ENCODE data around the gene ANGPT4. TPM values are rescaled to one million over a fixed set of nuclear protein-coding genes. Genes with fewer than 3 reads are reported as not detected.
"Not testable (repeated sequence)": the region's sequence is repeated elsewhere in the genome, so short reads cannot be mapped to it uniquely, and the experiment has no call there.

ANGPT4 gene
- total and polyA plus RNA-seq, 11 donors, result 0.08 to 0.32 (median 0.15) TPM; not detected in 5

DNA sequence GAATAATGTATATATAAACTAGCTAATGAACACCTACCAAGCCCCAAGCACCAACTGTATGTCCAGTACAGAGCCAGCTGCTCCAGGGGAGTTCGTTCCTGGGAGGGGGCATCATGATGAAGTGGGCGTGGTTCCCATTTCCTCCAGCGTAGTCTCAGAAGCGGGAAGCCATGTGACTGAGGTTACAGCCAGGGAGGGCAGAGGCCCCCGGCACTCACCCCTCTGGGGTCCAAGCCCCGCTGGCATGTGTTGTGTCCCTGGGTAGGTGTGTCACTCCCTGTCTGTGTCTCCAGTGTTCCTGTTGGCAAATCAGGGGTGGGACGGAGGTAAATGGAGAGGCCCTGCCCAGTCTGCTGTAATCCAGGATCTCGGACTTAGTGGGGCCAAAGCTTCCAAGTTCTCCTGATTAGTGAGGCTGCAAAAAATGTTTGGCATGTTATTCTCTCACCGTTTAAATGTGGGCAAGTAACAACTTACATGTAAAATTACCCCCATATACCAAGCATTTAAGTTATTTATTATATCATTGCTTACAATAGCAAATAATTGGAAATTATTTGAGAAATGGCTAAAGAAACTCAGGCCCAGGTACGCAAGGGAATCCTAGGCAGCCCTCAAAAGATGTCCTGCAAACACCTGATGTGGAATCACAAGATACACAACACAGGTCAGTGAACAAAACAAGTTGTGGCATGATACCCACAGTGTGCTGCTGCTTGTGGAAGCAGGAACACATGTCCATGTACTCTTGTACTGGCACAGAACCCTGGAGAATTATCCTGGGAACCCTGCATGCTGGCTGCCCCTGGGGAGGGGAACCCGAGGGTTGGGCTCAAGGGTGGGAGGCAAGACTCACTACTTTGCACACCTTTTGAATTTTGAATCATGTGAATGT, 60.4 kb downstream of the ANGPT4 start:
- no peak for TF ChIP-seq POLR2A (IDR thresholded peaks at IDR 0.05)
- TF ChIP-seq, protein P1, sequence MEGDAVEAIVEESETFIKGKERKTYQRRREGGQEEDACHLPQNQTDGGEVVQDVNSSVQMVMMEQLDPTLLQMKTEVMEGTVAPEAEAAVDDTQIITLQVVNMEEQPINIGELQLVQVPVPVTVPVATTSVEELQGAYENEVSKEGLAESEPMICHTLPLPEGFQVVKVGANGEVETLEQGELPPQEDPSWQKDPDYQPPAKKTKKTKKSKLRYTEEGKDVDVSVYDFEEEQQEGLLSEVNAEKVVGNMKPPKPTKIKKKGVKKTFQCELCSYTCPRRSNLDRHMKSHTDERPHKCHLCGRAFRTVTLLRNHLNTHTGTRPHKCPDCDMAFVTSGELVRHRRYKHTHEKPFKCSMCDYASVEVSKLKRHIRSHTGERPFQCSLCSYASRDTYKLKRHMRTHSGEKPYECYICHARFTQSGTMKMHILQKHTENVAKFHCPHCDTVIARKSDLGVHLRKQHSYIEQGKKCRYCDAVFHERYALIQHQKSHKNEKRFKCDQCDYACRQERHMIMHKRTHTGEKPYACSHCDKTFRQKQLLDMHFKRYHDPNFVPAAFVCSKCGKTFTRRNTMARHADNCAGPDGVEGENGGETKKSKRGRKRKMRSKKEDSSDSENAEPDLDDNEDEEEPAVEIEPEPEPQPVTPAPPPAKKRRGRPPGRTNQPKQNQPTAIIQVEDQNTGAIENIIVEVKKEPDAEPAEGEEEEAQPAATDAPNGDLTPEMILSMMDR (IDR thresholded peaks at IDR 0.05), result no peak
- H3K36me3 ChIP-seq, result no peaks in the 10 kb centered on the region
- no peak overlapping the region for H3K27ac ChIP-seq
- DNase-seq (no peak), ATAC-seq (no peak)
- H3K4me1 ChIP-seq, result peaks cover 0 to 24% (median 0%) of the 10 kb centered on the region in 12 donors
- H3K27me3 ChIP-seq, result no peaks in the 10 kb centered on the region
- intact Hi-C loops (cut with DNase I), result no loop called here
- H3K4me3 ChIP-seq, result no peak overlapping the region
- H3K9me3 ChIP-seq, result no peaks in the 10 kb centered on the region
- WGBS, 4 donors, result 63 to 74% (median 68%) methylated on average over 11 of the region's 11 CpGs

DNA sequence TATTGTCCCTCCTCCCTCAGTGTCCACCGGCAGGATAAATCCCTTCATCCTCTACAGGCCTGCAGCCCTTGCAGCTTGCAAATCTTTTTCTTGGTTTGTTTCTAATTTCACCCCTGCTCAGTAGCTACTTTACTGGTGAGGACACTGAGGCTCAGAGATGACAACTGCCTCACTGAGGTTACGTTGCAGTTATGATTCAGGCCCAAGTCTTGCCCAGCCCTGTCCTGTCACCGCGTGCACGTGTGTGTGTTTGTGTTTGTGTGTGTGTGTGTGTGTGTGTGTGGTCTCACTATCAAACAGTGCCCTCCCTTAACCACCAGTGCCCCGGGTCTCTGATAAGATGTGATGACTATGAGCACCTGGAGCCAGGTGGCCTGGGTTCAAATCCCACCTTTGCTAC, 61.5 kb downstream of the ANGPT4 start:
- Histone ChIP-seq H3K4me3 (no peak overlapping the region), H3K36me3 (no peaks in the 10 kb centered on the region), H3K27ac (no peak overlapping the region), H3K4me1 (peaks cover 0 to 19% (median 0%) of the 10 kb centered on the region in 12 donors), H3K27me3 (no peaks in the 10 kb centered on the region), H3K9me3 (no peaks in the 10 kb centered on the region)
- DNase-seq, result no peak
- 73 to 78% (median 76%) methylated on average over 6 of the region's 6 CpGs for WGBS, 4 donors
- TF ChIP-seq, protein P1 (IDR thresholded peaks at IDR 0.05), result no peak
- no peak for TF ChIP-seq POLR2A (IDR thresholded peaks at IDR 0.05)
- intact Hi-C loops (cut with DNase I), result no loop called here
- no peak for ATAC-seq

DNA sequence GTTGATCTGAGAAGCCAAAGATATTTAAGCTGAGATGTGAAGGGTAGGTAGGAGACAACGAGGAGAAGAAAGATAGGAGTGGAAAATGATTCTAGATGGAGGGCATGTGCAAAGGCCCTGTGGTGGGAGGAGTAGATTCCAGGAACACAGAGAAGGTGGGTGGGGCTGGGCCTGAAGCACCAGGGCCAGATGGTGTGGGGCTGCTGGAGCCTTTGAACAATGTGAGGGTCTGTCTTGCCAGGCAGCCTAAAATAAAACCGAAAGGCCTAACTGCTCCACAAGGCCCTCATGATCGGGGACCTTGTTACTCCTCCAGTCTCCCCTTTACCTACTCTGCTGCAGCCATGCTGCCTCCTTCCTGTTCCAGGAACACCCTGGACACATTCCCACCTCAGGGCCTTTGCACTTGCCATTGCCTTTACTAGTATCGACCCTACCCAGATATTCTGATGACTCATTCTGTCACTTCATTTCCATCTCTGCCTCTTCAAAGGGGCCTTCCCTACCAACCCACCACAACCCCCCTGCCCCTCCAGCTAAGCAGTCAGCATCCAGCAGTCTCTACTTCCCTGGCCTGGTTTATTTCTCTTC, 62.6 kb downstream of the ANGPT4 start:
- 90 to 95% (median 94%) methylated on average over 4 of the region's 4 CpGs for WGBS, 4 donors
- TF ChIP-seq, protein P1 (IDR thresholded peaks at IDR 0.05), result no peak
- TF ChIP-seq POLR2A (IDR thresholded peaks at IDR 0.05), result no peak
- H3K36me3 ChIP-seq, result no peaks in the 10 kb centered on the region
- H3K9me3 ChIP-seq, result no peaks in the 10 kb centered on the region
- H3K4me3 ChIP-seq, result no peak overlapping the region
- no peak for ATAC-seq
- no peaks in the 10 kb centered on the region for H3K27me3 ChIP-seq
- no peak overlapping the region for H3K27ac ChIP-seq
- no peak for DNase-seq
- intact Hi-C loops (cut with DNase I), result no loop called here
- H3K4me1 ChIP-seq, result peaks cover 0 to 15% (median 0%) of the 10 kb centered on the region in 12 donors

DNA sequence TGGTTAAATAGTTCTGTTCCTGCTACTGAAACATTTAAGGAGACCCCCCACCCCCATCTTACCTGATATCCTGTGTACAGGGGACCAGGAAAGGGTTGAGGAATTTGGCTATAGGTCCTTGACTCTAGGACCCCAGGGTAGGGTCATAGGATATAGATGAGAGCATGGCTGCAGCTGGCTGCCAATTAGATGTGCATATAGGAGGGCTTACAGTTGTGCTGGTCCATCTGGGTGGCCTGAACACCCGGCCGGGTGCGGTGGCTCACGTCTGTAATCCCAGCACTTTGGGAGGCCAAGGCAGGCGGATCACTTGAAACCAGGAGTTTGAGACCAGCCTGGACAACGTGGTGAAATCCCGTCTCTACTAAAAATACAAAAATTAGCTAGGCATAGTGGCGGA, 67.4 kb downstream of the ANGPT4 start:
- H3K4me3 ChIP-seq; H3K27ac ChIP-seq; DNase-seq; ATAC-seq; H3K36me3 ChIP-seq; H3K9me3 ChIP-seq; intact Hi-C loops (cut with DNase I); H3K27me3 ChIP-seq: not testable (repeated sequence)
- WGBS, 4 donors, result 88 to 93% (median 92%) methylated on average over 8 of the region's 8 CpGs
- peaks cover 0 to 38% (median 15%) of the 10 kb centered on the region in 12 donors for H3K4me1 ChIP-seq
